ENCODE results near the gene CBLB.
"Not testable (repeated sequence)": the region's sequence is repeated elsewhere in the genome, so short reads cannot be mapped to it uniquely, and the experiment has no call there.

CBLB gene

DNA sequence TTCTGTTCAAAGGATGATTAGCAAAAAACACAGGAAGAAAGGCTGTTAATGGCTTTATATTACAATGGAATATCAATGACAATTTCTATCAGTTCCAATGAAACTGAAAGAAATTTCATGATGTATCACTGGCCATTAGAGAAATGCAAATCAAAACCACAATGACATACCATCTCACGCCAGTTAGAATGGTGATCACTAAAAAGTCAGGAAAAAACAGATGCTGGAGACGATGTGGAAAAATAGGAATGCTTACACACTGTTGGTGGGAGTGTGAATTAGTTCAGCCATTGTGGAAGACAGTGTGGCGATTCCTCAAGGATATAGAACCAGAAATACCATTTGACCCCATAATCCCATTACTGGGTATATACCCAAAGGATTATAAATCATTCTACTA, 53.5 kb downstream of the CBLB start:
- DNase-seq: not testable (repeated sequence)

DNA sequence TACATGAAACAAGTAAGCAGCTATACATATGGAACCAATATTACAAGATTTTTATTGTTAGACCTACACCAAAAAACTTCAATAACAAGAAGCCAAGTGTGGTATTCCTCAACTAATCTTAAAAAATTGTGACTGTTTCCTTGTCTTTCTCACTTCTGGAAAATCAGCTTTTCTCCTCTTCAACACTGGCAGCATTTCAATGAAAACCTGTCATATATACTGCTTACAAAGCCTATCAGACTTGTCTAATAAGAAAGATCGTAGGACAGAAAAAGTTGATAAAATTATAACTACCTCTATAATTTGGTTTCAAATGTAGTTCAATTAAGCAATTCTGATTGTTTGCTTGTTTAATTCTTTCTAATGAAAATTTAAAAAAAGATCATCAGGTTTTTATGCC, 55.1 kb downstream of the CBLB start:
- DNase-seq: no peak

DNA sequence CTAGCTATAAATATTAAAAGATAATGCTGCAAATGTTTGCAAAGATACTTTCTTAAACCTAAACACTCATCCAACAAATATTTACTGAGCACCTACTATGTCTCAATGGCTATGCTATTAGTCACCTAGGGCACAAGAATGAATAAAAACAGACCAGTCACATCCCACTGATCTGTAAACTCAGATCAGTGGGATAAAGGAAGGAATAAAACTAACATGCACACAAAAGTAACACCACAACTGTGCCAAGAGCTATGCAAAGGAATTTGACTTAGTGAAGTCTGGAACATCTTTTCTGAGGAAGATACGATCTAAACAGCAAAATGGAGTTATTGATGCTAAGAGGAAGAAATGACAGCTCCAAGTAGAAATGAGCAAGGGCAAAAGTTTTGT, 56.6 kb downstream of the CBLB start:
- no peak for DNase-seq

DNA sequence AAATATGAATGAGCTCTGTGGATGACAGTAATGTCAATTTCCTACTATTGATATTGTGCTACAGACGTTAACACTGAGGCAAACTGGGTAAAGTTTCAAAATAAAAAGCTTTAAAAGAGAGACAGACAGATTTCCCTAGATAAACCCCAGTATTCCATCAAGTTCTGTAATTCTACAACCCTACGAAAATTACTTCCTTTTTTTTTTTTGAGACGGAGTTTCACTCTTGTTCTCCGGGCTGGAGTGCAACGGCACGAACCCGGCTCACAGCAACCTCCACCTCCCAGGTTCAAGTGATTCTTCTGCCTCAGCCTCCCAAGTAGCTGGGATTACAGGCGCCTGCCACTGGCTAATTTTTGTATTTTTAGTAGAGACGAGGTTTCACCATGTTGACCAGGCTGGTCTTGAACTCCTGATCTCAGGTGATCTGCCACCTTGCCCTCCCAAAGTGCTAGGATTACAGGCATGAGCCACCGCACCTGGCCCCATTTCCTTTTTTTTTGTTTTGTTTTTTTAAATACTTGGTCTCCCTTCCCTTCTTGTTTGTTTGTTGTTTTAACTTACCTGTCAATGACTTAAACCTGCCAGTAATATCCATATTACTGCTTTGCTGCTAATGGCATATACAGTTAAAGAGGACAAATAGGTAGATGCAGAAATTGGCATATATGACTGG, 57.2 kb downstream of the CBLB start:
- no peak for DNase-seq

DNA sequence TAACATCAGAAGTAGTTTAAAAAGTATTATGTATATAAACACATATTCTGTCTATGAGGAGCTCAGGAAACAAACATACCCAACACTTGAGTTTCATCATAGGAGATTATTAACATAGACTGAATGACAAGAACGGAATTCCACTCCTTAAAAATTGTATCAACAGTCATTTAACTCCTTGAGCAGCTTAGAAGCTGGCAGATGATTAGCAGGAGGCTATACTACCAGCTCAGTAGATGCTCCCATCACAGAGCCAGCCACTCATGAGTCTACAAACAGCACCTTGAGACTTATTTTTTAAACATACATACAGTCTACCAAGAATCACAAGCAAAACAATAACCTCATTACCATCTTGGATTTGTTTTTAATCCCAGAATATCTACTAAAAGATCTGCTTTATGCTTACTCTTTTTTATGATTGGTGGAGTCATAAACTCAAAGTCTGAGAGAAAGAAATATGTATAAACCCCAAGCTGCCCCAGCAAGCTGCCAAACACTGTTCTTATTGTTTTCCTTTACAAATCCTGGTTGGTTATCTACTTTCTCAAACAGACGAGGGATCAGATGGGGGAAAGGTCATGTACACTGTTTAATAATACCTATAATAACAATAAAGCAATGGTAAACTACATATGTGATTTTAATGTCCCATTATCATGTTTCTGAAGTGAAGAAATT, 59.5 kb downstream of the CBLB start:
- no peak for DNase-seq

DNA sequence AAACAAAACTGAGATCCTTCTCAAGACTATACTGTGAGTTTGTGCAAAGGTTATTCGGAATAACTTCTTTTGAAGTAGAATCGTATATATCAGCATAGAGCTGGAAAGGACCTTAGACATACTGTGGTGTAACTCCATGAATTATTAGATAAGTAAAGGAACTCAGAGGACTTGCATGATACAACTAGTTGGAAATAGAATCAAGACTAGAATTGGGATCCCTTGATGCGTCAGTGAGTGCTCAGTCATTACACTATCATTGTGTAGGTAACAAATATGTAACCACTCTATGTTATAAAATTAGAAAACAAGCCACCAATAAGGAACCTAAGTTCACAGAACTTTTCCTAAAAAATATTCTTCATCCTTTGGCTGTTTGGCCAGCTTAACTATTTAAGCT, 61.1 kb downstream of the CBLB start:
- no peak for DNase-seq

DNA sequence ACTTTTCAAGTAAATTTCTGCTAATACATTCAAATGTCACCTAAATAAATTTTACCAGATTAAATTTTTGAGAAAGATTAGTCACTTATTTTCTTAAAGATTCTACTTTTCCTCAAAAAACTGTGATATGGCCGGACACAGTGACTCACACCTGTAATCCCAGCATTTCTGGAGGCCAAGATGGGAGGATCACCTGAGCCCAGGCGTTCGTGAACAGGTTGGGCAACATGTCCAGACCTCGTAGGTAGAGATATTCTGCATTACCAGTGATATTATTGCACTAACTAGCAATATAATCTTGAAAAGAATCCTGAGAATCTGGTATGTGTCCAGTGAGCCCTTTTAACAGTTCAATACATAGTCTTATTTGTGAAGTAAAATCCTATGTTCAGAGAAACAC, 61.7 kb downstream of the CBLB start:
- DNase-seq: no peak

DNA sequence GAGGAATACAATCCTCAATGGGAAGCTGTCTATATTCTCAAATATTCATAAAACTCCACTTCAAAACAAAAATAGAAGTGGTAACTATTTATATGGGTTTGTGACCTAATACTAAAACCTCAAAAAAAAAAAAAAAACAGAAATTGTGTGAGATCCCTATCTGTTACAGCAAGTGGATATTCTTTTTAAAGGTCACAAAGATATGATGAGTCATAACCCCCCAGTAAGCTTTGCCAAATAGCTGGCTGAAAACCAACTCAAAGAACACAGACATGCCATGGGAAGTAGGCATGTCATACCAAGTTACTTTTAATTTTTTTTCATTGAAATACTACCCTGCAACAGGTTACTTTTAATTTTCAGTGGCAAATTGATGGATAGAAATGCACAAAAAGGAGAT, 62.5 kb downstream of the CBLB start:
- no peak for DNase-seq

DNA sequence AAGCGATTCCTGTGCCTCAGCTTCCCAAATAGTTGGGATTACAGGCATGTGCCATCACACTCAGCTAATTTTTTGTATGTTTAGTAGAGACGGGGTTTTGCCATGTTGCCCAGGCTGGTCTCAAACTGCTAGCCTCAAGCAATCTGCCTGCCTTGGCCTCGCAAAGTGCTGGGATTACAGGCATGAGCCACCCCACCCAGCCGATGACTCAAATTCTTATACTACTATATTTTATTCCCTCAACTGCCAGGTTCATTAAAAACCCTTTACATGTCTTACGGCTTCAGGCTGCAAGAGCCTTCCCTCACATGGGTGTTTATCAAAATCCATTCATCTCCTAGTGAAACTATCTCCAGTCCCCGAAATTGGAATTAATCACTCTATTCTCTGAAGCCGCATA, 63.4 kb downstream of the CBLB start:
- no peak for DNase-seq

DNA sequence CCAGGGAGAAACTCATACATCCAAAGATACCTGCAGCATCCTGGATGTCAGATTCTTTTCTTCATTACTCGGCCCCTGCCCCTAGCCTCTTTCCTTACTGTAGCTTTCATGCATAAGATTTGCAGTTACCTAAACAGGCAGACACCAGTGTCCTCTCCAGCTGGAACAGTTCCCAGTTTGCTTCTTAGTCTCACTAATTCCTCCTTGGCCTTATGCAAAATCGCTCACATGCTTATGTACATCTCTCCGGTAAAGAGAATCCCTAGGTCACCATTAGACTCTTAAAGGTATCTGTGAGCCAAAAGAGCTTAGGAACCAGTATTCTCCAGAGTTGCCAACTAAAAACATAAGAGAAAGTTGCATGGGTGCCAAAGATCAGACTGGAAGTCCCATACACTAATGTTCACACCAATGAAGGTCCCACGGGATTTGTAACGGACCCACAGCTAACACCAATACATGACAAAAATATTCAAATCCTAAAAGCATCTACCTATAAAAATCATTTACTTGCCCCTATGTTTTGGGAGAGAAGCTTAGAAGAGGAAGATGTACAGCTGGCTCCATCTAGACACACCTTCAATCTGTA, 66.6 kb downstream of the CBLB start:
- DNase-seq: peak in 1 of 2 experiments; percentile 12

DNA sequence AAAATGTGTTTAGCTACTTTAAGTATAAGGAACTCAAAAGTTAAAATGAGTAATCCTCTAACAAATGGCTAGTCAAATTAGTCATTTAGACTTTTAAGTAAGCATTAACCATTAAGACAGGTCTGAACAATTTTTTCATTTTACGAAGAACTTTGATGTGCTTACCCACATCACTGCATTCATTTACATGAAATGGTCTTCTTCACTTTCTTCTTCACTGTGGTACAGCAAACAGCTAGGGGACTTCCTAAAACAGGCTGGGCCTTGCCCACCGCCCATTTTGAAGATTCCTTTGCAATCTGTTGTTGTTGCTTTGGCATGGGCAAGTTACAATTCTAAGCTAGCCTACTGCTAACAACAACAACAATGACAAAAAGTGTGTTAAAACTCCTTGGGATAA, 67.4 kb downstream of the CBLB start:
- DNase-seq: no peak

DNA sequence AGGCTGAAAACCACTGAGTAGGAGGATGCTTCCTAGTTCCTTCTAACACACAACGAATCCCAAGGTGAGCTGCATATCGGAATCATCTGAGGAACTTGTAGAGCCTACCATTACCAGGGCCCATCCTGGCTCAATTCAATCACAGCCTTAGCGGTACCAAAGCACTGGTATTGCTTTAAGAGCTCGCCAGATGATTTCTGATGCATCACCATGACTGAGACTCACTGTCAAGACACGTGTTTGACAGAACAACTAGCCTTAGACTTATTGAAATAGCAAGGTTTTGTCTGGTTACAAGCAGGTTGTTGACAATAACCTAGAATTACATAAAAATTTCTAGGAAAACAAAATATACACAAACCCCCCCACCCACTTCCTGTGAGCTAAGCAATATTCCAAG, 68.5 kb downstream of the CBLB start:
- DNase-seq: no peak

DNA sequence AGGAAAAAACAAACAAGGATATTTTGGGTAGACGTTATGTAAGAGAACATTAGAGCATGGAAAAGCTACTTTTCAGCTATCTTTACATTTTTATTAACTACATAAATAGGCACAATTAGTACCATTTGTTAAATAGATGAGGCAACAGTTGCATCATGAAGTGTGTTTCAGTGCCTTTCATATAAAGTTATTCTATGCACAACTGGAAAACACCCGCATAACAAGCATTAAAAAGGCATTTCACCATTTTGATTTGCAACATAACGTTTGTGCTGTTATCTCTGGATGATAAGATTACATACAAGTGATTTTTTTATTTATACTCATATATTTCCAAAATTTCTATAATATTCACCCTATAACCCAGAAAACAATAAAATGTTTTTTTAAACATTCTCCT, 69.5 kb downstream of the CBLB start:
- no peak for DNase-seq

DNA sequence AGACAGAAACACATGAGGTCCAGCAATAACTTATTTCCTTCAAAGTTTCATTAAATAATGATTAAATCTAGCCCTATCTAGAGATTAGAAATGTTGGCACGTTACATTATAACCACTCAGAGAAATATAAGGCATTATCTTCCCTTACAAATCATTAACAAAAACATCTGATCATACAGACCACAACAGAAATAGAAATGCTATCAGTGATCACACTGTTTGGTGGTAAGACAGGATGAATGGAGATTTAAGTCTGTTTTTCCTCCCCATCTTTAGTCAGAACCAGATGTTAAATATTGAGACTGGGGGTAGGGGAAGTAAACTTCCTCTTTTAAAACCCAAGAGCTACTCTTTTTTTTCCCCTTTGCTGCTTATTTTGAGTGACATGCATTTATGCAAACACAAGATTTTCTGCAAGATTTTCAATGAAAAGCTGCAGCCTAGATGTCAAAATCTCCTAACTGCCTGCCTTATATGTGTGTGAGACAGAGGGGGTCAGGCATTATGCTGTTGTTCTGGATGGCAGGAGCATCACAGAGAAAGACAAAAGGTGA, 70.4 kb downstream of the CBLB start:
- no peak for DNase-seq

DNA sequence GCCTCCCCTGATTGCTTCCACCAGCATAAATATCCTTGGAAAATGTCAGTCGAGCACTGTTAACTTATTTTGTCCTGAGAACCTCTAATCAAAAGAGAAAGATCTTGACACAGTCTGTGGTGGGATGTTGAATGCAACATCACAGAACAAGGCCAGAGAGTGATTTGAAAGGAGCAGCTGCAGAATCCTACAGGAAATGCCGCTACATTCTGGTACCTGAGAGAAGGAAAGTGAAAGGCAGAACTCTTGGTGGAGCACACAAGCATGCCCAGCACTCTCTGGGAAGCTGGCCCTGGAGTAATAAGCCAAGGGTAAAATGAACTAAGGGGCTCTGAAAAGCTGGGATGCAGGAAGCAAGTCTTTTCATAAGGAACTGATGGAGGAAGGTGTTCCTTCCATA, 75.8 kb downstream of the CBLB start:
- no peak for DNase-seq

DNA sequence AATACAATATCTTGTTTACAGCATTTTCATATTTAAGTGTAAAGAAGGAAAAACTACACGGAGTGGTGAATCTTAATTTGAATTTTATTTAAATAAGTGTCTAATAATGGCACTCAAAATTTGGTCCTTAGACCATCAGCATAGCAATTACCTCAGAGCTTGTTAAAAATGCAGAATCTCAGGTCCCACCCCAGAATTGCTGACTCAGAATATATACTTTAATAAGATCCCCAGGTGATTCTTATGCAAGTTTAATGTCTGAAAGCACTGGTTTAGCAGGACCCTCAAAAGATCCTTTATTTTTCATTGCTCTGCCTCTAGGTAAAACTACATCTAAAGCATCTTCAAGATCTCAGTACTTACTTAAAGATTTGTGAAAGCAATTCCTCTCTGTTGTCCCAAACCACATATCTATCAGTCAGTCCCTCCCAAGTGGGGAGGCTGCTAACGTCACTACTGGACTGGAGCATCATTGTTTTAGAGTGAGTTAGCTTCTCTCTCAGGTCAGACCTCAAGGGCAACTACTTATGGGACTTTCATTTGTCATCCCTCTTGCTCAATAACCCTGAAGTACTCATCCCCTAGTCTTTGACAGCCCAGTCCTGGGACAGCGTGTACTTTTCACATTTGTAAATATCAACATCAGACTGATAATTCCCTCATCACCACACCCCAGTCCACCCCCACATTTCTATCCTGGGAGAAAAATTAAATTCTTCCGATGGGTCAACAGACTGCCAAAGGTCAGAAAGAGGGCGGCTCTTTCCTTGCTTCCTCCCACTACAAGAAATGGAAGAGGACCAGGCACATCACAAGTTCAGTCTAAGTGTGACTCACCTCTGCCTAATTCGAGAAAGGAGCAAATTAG, 76.7 kb downstream of the CBLB start:
- DNase-seq: no peak

DNA sequence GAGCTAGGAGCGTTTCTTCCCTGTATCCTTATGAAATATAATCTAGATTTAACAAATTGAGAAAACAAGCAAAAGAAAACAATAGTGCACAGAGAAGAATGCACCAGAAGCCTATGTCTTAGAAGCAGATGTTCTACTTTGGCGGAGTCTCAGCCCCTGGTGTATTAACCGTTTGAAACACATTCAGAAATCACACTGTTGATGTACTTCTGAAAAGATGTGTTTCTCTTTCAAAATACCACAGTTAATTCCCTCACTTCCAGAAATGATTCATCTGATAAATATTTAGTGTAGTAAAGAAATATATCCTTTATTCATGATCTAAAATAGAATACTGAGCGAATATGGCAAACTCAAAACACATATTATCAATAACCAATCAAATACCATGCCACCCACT, 77.7 kb downstream of the CBLB start:
- no peak for DNase-seq

DNA sequence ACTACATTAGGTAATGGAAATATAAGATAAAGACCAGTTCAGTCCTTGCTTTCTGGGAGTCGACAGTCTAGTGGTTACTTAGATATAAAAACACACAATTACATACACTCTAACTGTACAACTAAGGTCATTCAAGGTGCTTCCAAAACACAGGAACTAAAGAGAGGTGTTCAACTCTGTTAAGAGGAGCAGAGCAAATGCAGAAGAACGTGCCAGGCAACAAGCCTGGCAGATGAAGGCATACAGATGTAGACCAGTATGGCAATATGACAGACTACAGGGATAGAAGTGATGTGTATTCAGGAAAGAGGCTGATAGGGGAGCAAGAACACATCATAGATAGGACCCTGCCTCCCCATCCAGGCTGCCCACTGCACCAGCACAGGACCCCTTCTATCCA, 78.3 kb downstream of the CBLB start:
- DNase-seq: no peak

DNA sequence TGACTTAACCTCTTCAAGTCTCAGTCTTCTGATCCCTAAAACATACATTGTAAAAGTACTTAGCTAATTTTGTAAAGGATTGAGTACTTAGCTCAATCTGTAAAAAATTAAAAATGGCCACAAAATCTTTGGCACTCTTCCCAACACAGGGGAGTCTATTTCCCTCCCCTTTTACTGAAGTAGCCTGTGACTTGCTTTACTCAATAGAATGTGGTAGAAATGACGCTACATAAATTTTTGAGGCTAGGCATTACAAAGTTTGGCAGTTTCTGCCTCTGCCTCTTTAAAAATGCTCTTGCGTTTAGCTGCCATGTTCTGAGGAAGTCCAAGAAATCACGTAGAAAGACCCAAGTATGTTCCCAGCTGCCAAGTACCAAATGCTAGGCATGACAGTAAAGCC, 80.2 kb downstream of the CBLB start:
- no peak for DNase-seq

DNA sequence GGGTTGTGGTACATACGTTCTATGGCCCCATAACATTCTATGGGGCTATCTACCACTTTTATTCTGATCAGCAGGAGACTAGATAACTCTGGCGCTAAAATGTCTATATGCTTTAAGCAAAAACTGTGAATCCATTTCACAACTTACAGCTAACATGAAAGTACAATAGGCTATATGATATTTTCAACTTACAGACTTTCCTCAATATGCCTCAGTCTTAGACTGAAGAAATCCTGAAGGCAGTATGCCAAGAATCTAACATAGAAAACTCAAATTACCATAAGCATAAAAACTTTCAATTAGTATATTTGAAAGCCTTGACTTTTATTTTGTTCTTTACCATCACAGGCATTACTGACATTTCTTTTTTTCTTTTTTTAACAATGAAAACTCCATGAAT, 81.4 kb downstream of the CBLB start:
- no peak for DNase-seq

DNA sequence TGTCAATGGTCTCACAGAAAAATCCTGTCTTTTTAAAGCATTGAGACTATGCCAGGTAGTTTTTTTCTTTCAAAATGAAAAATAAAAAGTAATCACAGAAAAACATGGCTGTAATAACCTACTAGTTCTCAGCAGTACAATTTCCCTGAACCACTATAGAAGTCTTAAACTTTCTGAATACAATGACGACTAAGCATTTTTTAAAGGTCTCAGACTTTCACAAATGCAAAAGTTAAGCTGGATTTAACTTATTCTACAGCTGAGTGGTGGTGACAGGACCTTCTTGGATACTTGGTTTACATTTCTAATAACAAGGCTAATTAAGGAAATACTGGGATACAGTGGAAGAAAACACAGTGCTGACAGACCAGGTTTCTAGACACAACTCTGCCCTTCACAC, 81.8 kb downstream of the CBLB start:
- no peak for DNase-seq

DNA sequence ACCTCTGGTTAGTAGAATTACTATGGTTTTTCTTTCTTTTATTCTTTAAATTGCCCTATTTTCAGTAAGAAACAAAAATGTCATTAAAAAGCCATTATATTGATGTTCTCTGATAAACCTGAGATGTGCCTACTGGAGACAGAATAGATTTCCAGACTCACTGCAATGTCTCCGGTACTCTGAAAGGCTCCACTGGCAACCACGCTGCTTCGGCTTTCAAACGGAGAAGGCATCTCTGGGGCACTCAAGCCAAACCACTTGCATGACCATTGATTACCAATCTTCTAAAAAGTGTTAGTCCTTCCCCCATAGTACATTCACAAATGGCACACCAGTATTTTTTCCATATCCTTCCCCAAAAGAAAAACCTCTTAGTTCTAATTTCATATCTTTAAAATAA, 82.6 kb downstream of the CBLB start:
- DNase-seq: peak in 1 of 2 experiments; percentile 22

DNA sequence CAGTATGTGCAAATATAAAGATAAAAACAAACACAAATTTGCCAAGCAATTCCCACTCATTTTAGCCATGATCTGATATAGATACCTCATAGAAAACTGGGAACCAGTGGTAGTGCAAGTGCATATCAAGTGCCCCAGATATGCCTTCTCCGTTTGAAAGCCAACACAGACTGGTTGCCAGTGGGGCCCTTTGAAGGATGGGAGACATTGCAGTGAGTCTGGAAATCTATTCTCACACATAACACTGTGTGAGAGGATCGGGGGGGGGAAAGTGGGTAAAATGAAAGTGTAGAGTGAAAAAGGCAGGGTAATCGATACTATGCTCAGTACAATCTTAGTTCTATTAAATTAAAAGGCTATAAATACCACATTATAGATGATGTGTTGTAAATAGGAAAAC, 83.0 kb downstream of the CBLB start:
- no peak for DNase-seq
